A549 treated with GW870086 at 1 μM for 4 hours (cell line): ENCODE measurements around the gene SUPT7L. TPM values are rescaled to one million over a fixed set of nuclear protein-coding genes. Genes with fewer than 3 reads are reported as not detected.

Source experiments
- total RNA-seq: library from RNA; stranded (reverse); fragments of 200-300 nt; extraction: Qiagen RNA extraction; gene quantifications from 5 replicates; pipeline ENCODE4 v1.2.3, GENCODE V29; 2022; ENCODE audit warnings: low read depth

Gene SUPT7L, protein sequence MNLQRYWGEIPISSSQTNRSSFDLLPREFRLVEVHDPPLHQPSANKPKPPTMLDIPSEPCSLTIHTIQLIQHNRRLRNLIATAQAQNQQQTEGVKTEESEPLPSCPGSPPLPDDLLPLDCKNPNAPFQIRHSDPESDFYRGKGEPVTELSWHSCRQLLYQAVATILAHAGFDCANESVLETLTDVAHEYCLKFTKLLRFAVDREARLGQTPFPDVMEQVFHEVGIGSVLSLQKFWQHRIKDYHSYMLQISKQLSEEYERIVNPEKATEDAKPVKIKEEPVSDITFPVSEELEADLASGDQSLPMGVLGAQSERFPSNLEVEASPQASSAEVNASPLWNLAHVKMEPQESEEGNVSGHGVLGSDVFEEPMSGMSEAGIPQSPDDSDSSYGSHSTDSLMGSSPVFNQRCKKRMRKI
- total RNA-seq, result 28.2 to 33.4 TPM (median 33.1 TPM) in 5 replicates

GRCh38 chr2:27663285-27664153 is at the start of gene SUPT7L, which contains the start of gene SLC4A1AP:
Gene SUPT7L (minus strand): TSS chr2:27663614. CDS start chr2:27662192, 1,422 bp downstream.
Gene SLC4A1AP (plus strand): TSS chr2:27663889. CDS start chr2:27663915, 26 bp downstream.

DNA sequence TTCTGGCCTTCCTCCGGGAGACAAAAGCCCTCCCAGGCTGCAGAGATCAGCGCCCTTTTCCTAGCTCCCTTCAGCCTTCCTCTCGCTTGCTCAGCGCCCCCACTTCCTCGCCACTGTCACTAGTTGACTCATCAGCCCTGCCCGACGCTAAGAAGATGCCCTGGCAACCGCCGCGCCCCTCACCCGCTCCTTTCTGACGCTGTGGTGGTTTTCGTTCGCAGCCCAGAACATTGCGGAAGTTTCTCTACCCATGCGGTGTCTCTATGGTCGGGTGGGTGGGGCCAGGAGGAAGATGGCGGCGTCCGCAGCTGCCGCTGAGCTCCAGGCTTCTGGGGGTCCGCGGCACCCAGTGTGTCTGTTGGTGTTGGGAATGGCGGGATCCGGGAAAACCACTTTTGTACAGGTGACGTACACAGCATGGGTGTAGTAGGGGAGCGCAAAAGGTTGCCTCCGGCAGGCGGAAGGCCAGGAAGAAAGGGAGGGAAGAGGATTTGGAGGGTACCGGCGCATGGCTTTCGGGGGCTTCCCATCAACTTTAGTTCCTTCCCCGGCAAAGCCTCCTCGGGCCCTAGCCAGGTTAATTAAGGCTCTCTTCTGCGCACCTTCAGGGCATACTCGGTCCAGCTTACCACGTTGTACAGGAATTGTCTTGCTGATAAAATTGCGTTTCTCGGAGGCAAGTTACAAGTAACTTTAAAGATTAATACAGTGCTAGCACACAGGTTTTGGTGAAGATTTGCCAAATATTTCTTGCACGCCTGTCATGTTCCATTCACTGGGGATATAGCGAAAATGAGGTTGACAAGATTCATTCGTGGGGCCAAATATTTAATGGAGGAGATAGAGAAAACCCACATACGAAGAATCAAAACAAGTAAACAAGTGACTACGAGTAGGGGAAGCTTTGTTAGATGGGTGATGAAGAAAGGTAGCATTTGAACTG is 34.4 kb downstream of the SUPT7L start, which contains the start of the genes CCDC121 and GPN1:
CCDC121 (minus strand) TSS at position 246 of the 943 bp plus-strand sequence. CDS start 1,213 bp downstream, outside the sequence.
GPN1 (plus strand) TSS at position 284 of the 943 bp plus-strand sequence; CDS start at position 293, 9 bp downstream.

Other genes with a start within 250 kb of the SUPT7L start
- gene NRBP1, start 235.0 kb downstream of the SUPT7L start, total RNA-seq, result 118 to 138 TPM (median 130 TPM) in 5 replicates
- 0.39 to 0.90 TPM (median 0.85 TPM) in 5 replicates for gene KRTCAP3, start 221.2 kb downstream of the SUPT7L start, total RNA-seq
- 7.5 to 9.9 TPM (median 8.0 TPM) in 5 replicates for gene IFT172, start 173.9 kb downstream of the SUPT7L start, total RNA-seq
- 3.5 to 6.2 TPM (median 4.0 TPM) in 5 replicates for gene FNDC4, start 168.4 kb downstream of the SUPT7L start, total RNA-seq
- 0.08 to 0.80 TPM (median 0.43 TPM) in 4 of 5 replicates, not detected in the other for gene GCKR, start 166.8 kb downstream of the SUPT7L start, total RNA-seq
- 12.2 to 21.3 TPM (median 17.9 TPM) in 5 replicates for gene ZNF512, start 80.6 kb downstream of the SUPT7L start, total RNA-seq
- gene CCDC121, start 34.6 kb downstream of the SUPT7L start, total RNA-seq, result 2.5 to 4.7 TPM (median 4.2 TPM) in 5 replicates
- 57.4 to 64.0 TPM (median 60.0 TPM) in 5 replicates for gene GPN1, start 34.6 kb downstream of the SUPT7L start, total RNA-seq
- 27.5 to 33.2 TPM (median 31.0 TPM) in 5 replicates for gene SLC4A1AP, start 275 bp upstream of the SUPT7L start, total RNA-seq
- gene MRPL33, start 108.1 kb upstream of the SUPT7L start, total RNA-seq, result 321 to 537 TPM (median 349 TPM) in 5 replicates
- 5.9 to 8.9 TPM (median 8.1 TPM) in 5 replicates for gene RBKS, start 226.8 kb upstream of the SUPT7L start, total RNA-seq
- gene BABAM2, start 227.1 kb upstream of the SUPT7L start, total RNA-seq, result 46.3 to 56.2 TPM (median 48.2 TPM) in 5 replicates